Epithelial cell of esophagus (primary cell): ENCODE data around the gene RAP1A.

Experiments used
- DNase-seq: peaks from one replicate; pipeline ENCODE4 v3.0.0; 2010; ENCODE audit warnings: low read depth
- H3K4me3 ChIP-seq: 2 replicates; pipeline ENCODE4 v1.5.1; 2011; ENCODE audit warnings: mild to moderate bottlenecking, low read length, control low read depth
- TF ChIP-seq, protein P1 (sequence below): IDR thresholded peaks from 2 replicates; pipeline ENCODE4 v1.5.1; 2011; ENCODE audit warnings: low read depth, mild to moderate bottlenecking, low read length, control low read depth, inconsistent platforms; ENCODE audit not compliant: insufficient read depth; ENCODE audit errors: missing control alignments

RAP1A gene

DNA sequence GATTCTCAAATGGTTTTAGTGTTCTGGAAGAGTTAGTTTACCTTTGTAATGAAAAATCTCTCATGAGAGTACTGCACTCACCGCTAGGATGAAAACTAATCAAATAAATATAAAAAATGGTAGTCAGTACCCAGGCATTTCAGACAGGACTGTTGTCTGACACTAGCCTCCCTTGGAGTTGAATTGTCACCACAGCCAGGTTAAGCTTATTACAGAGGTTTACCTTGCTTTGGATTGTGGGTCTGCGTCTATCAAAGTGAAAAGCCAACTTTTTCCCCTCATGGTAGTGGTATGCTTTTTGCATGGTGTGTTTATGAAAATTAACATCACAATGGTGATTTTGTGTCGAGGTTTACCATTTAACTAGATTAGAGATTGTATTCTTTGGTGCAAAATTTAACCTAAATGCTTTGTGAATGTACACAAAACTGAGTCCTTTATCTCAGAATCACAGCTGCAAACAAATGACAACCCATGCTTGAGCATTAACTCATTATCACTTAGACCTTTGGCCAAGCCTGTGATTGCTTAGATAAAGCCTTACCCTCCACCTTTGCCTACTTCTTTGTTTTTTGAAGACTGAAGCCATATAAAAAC is 20.1 kb downstream of the RAP1A start:
- no peak for DNase-seq
- no peak overlapping the region for H3K4me3 ChIP-seq
- TF ChIP-seq, protein P1, sequence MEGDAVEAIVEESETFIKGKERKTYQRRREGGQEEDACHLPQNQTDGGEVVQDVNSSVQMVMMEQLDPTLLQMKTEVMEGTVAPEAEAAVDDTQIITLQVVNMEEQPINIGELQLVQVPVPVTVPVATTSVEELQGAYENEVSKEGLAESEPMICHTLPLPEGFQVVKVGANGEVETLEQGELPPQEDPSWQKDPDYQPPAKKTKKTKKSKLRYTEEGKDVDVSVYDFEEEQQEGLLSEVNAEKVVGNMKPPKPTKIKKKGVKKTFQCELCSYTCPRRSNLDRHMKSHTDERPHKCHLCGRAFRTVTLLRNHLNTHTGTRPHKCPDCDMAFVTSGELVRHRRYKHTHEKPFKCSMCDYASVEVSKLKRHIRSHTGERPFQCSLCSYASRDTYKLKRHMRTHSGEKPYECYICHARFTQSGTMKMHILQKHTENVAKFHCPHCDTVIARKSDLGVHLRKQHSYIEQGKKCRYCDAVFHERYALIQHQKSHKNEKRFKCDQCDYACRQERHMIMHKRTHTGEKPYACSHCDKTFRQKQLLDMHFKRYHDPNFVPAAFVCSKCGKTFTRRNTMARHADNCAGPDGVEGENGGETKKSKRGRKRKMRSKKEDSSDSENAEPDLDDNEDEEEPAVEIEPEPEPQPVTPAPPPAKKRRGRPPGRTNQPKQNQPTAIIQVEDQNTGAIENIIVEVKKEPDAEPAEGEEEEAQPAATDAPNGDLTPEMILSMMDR = no peak

DNA sequence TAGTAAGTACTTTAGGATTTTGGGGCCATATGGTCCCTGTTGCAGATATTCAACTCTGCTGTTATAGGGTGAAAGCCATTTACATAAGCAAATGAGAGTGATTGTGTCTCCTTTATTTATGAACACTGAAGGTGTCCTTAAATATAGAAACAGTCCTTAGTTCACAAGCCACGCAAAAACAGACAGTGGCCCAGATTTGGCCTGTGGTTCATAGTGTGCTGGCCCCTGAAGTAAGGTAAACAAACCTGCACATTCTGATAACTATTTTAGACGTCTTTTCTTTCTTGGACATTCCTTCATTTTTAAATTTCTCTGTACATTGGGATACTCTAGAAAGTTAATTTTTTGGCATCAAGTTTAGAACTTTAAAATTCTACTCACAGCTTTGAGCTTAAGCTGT is 23.5 kb downstream of the RAP1A start:
- DNase-seq = no peak
- TF ChIP-seq, protein P1 = no peak
- H3K4me3 ChIP-seq = no peak overlapping the region

DNA sequence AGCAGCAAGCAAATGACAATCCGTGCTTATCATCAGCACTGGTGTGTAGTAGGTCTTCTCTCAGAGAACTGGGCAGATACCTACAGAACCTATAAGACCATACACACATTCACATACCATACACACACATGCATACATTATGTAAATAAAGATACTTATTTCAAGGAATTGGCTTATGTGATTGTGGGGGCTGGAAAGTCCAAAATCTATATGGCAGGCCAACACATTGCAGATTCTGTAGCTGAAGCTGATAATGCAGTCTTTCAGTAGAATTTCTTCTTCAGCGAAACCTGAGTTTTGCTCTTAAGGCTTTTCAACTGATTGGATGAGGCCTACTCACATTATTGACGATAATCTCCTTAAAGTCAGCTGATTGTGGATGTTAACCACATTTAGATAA is 24.1 kb downstream of the RAP1A start:
- TF ChIP-seq, protein P1 = no peak
- H3K4me3 ChIP-seq = no peak overlapping the region
- DNase-seq = no peak

DNA sequence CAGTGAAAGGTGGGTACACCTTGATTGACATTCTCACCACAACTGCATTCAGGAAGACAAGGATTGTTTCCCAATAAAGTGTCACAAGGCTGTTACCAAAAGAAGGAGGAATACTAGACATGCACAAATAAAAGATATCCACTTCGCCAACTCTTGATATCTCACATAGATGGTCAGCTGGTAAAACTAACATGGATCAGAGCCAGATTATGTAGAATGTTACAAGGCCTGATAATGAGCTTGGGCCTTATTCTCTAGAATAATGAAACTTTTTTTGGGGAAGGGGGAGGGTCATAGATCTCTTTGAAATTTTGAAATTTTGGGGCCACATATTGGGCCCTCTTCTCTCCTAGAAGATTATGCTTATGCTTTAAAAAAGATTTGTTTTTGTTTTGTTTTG is 24.9 kb downstream of the RAP1A start:
- DNase-seq = no peak
- TF ChIP-seq, protein P1 = no peak
- H3K4me3 ChIP-seq = no peak overlapping the region

DNA sequence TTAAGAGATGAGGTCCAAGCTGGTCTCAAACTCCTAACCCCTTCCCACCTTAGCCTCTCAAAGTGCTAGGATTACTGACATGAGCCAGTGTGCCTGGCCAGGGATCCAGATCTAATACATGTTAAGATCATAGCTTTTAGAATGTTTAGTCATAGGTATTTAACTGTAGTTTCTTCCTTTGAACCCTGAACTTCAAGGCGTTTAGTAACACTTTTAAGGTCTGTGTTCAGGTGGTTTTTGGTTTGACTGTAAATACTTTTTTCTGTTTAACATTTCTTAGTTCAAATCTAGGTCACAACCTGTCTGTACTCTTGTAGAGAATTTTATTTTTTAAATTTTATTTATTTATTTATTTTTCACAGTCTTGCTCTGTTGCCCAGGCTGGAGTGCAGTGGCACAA is 28.1 kb downstream of the RAP1A start:
- TF ChIP-seq, protein P1 = no peak
- no peak overlapping the region for H3K4me3 ChIP-seq
- no peak for DNase-seq

DNA sequence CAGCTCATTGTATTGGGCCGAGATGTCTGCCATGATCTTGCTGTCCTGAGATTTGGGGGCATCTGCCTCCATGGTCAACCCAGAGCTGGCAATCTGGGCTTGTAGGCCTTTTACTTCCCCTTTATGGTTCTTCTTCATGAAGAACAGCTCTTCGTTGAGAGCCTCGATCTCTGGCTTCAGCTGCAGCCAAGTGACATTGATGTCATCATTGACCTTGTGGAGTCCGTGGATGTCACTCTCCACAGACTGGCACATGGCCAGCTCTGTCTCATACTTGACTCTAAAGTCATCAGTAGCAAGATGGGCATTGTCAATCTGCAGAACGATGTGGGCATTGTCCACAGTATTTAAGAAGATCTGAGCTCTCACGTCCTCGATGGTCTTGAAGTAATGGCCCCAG is 29.2 kb downstream of the RAP1A start:
- no peak for DNase-seq
- TF ChIP-seq, protein P1 = no peak
- no peak overlapping the region for H3K4me3 ChIP-seq

DNA sequence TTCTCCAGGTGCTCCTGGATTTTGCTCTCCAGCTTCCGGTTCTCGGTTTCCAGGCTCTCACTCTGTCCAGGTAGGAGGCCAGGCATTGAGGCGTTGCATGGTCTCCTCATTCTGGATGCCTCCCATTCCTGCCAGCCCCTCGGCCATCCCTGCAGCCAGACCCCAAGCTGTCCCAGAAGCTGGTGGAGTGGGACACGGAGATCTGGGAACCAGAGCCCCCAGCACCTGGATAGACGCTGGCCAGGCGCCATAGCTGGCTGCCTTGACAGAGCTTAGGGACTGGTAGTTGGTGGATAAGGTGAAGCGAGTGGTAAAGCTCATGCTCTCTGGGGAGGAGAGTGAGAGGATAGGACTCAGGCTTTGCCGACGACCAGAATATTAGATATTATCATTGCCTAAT is 29.6 kb downstream of the RAP1A start:
- DNase-seq = no peak
- H3K4me3 ChIP-seq = no peak overlapping the region
- TF ChIP-seq, protein P1 = no peak
